Ureter (tissue), 1 donor: ENCODE data around the gene CFAP92. TPM values are rescaled to one million over a fixed set of nuclear protein-coding genes. Genes with fewer than 3 reads are reported as not detected.
"Not testable (repeated sequence)": the region's sequence is repeated elsewhere in the genome, so short reads cannot be mapped to it uniquely, and the experiment has no call there.

ENCODE experiments used
- DNase-seq: peaks from one replicate; pipeline ENCODE4 v3.0.0-alpha.2; 2020; ENCODE audit warnings: low spot score
- total RNA-seq: library from RNA; stranded (reverse); gene quantifications from one replicate; pipeline ENCODE4 v1.2.4, GENCODE V29; 2023
- donor health status: DM: yes; HTN: yes; CAD: no.

CFAP92 gene
- total RNA-seq, 1 donor from 2014 or later = 2.1 TPM

- DNase-seq = no peak
Observed at GRCh38 chr3:128942161-128942952, 51.5 kb downstream of the CFAP92 start.

GRCh38 chr3:128940252-128940651 is 53.6 kb downstream of the CFAP92 start:
- no peak for DNase-seq

GRCh38 chr3:128936341-128936740 is 57.5 kb downstream of the CFAP92 start:
- DNase-seq = peak; percentile 41

- DNase-seq = peak; percentile 38
Observed at GRCh38 chr3:128935922-128936321, 58.0 kb downstream of the CFAP92 start.

GRCh38 chr3:128933922-128934253 is 60.0 kb downstream of the CFAP92 start:
- DNase-seq = peak; percentile 17

GRCh38 chr3:128933213-128933921 is 60.5 kb downstream of the CFAP92 start:
- DNase-seq = peak; percentile 36

- DNase-seq = peak; percentile 35
Observed at GRCh38 chr3:128932516-128933212, 61.2 kb downstream of the CFAP92 start.

GRCh38 chr3:128931046-128931445 is 62.8 kb downstream of the CFAP92 start:
- peak; percentile 17 for DNase-seq

GRCh38 chr3:128929364-128929763 is 64.5 kb downstream of the CFAP92 start:
- no peak for DNase-seq

GRCh38 chr3:128923986-128924385 is 69.9 kb downstream of the CFAP92 start:
- not testable (repeated sequence) for DNase-seq

GRCh38 chr3:128923576-128923975 is 70.3 kb downstream of the CFAP92 start:
- no peak for DNase-seq

- no peak for DNase-seq
Observed at GRCh38 chr3:128922804-128923459, 70.9 kb downstream of the CFAP92 start.

GRCh38 chr3:128919988-128920387 is 73.9 kb downstream of the CFAP92 start:
- no peak for DNase-seq

- no peak for DNase-seq
Observed at GRCh38 chr3:128917291-128917690, 76.6 kb downstream of the CFAP92 start.

GRCh38 chr3:128914966-128915645 is 78.8 kb downstream of the CFAP92 start:
- DNase-seq = no peak

GRCh38 chr3:128911911-128912310 is 82.0 kb downstream of the CFAP92 start:
- DNase-seq = no peak

GRCh38 chr3:128910006-128910405 is 83.9 kb downstream of the CFAP92 start:
- DNase-seq = no peak

GRCh38 chr3:128908951-128909350 is 84.9 kb downstream of the CFAP92 start:
- DNase-seq = no peak

GRCh38 chr3:128907706-128908445 is 86.0 kb downstream of the CFAP92 start:
- DNase-seq = no peak

- DNase-seq = no peak
Observed at GRCh38 chr3:128906804-128907525, 86.9 kb downstream of the CFAP92 start.
